Colon (tissue), 2 donors: Measurements from ENCODE around the gene DAPK2.
"Not testable (repeated sequence)": the region's sequence is repeated elsewhere in the genome, so short reads cannot be mapped to it uniquely, and the experiment has no call there.

Source experiments
- FAIRE-seq: peaks from 2 replicates; lab custom pipeline; 2012; peaks lifted over from hg19 to GRCh38; lab: Jason Lieb, UNC
- donor health status: control.
- donor health status: control.

Gene DAPK2

DNA sequence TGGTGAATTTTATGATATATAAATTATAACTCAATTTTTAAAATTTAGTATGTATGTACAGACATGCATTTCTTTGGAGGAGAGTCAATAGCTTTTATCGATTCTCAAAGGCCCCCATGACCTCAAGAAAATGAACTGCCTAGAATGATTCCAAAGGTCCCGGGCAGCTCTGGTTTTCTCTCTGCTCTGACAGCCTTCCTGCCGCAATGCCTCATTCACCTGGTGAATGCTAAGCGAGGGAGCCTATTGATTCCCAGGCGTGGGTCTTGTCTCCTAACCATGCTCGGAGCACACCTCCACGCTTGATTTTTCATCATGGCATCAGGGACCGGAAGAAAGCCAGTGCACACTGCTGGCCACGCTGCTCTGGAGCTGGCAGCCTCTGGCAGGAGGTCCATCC lies 132.9 kb downstream of the DAPK2 start:
- no peak for FAIRE-seq

DNA sequence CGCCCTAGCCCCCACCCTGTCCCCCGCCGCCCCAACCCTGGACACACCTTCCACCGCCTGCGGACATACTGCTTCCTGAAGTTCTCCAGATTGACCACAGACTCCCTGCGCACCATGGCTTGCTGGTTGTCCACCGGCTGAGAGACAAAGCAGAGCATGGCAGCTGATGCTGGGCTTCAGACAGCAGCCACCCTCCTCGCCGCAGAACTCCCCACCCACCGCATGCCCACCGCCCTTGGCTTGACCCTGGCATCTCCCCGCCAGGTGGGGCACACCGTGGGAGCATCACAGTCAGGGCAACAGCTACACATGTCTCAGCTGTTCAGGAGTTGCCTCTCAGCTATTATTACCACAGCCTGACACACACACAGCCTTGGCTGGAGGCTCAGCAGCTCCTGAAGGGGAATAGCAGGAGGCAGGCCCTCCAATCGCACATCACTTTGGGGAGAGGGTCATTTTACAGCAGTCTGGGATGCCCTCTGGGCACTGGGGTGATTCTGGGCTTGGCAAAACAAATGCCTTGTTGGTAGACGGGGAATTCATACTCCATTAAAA lies 134.1 kb downstream of the DAPK2 start:
- no peak for FAIRE-seq

DNA sequence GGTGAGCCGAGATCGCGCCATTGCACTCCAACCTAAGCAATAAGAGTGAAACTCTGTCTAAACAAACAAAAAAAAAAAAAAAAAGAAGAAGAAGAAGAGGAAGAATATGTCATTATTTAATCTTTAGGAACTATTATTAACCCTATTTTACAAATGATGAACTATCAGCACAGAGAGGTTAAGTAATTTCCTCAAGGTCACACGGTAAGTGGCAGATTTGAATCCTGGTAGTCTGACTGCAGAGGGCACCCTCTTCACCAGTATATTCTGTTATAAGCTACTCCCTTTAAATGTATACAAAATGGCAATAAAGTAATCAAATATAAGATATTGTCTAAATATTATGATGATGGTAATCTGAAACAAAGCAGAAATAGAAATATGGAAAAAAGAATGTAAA lies 135.1 kb downstream of the DAPK2 start:
- FAIRE-seq: no peak

DNA sequence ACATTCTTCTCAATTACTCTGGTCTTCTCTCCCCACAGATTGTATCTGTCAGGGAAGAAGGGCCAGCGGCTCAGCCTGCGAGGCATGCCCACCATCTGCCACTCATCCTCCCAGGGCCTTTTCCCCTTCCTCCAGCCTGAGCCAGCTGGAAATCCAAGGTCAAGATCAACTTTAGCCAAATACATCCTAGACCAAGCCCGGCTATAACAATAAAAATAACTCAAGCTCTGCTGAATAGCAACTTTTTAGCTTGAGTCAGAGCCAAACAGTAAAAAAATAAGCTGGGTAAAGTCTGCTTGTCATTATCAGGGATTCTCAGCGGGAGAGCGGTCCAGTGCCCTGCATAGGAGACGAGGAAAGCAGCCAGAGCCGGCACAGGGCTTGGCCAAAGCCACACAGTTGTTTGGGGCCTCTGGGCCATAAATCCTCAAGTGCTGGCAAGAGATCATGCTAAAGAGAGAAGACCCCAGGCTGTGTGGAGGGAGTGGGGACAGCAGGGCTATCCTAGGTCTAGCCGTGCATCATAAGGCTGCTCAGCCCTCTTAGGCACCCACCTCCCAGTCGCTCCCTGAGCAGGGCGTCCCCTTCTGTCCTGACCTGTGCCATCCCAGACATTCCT lies 136.4 kb downstream of the DAPK2 start:
- FAIRE-seq: no peak

DNA sequence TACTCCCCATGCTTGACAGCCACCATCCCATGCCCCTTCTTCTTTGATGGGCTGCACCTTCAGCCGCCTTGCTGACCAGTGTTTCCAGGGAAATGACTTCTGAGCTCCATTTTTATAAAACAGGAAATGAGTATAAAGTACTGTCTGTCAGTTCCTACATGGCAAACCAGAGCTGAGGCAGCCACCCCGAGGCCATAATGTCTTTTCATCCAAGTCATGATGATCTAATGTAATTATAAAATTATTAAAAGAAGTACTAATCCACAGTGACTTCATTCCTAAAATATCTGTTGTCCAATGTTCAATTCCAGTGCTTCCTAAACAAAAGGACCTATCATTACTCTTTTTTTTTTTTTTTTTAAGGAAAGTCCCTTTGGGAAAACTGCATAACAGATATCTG lies 137.3 kb downstream of the DAPK2 start:
- FAIRE-seq: no peak

- FAIRE-seq: no peak
Observed at GRCh38 chr15:63908281-63908680, 138.0 kb downstream of the DAPK2 start.

DNA sequence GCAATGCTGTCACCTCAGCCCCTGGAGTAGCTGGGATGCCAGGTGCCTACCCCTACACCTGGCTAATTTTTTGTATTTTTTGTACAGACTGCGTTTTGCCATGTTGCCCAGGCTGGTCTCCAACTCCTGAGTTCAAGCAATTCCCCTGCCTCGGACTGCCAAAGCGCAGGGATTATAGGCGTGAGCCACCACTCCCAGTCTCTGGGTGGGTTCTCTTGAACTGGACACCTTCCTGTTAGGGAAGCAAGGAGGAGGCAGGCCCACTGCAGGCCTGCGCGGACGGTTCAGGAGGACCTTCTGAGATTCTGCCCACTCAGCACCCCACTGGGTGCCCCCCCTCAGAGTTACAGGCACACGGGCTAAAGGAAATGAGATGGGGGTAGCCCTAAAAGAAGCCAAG lies 138.8 kb downstream of the DAPK2 start:
- no peak for FAIRE-seq

- no peak for FAIRE-seq
Observed at GRCh38 chr15:63906266-63906584, 140.1 kb downstream of the DAPK2 start.

DNA sequence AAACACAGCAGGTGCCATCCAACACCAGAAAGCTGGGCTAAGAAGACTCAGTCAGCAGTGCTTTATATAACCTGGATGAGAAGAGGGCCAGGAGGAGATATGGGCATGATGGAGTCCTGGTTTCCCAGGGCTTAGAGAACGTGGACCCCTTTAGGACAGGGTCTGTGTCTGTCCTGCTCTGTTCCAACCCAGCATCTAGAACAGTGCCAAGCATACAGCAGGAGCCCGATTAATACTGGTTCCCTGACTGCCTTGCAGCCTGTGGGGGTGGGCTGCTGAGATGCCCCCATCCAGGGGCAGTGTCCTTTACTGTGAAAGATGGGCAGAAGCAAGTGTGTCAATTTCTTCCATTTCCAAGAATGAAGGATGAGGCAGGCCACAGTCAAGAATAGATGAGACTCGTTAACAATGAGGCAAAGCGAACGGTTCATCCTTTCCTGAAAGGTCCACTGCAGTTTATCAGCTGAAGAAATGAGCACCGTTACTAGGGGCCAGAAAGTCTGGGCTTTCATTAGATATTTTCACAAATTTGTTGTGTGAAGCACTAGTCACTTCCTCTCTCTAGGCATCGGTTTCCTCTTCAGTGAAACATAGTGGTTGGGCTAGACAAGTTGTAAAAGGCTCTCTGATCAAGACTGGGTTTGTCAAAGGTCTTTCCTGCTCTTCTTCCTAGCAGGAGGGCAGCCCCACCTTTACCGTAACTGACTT lies 140.6 kb downstream of the DAPK2 start:
- FAIRE-seq: no peak

DNA sequence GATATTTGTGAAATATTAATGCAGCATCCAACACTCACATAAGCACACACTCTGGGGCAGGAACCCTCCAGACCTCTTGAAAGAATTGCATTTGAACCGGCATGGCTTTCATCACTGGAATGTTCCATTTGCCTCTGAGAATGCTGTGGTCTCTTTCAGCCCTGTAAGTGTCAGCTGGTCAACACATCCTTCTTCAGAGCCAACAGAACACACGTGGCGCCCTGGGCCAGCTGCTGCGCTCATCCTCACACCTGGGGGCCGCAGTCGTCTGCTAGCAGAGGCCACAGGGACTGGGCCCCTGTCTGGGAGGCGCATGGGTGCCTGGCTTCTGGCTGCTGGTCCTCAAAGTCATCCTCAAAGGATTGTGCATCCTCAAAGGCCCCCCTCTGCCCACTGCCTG lies 141.2 kb downstream of the DAPK2 start:
- FAIRE-seq: no peak

- no peak for FAIRE-seq
Observed at GRCh38 chr15:63904042-63904441, 142.2 kb downstream of the DAPK2 start.

GRCh38 chr15:63902671-63903035 lies 143.6 kb downstream of the DAPK2 start:
- FAIRE-seq: no peak

DNA sequence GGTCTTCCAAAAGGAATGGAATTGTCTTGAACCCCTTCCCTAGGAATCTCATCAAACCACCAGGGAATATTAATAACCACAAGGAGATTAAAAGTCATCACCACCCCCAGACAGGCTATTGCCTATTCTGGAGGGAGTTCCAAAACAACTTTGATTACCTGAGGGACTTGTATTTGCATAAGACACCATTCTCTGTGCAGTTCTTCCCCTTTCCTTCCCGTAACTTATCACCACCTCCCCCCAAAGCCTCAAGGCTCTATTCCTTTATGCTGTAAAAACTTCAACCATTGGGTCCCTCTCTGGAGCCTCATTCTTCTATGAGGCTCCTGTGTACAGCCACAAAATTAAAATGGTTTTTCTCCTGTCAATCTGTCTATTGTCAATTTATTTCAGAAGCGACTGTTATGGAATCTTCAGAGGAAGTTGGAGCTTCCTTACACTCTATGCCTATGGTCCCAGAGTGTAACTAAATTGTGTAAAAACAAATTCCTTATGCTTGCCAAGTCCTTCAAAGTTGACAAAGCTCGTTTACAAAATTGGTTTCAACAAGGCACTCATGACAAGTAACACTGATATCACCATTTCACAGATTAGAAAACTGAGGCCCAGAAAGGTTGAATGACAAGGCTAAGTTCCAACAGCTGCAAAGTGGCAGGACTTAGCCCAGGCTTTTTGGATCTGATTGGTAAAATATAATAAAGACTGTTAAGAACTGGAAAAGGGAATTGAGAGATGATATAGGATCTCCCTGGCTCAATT lies 144.2 kb downstream of the DAPK2 start:
- FAIRE-seq: no peak

GRCh38 chr15:63900306-63900705 lies 146.0 kb downstream of the DAPK2 start:
- no peak for FAIRE-seq

DNA sequence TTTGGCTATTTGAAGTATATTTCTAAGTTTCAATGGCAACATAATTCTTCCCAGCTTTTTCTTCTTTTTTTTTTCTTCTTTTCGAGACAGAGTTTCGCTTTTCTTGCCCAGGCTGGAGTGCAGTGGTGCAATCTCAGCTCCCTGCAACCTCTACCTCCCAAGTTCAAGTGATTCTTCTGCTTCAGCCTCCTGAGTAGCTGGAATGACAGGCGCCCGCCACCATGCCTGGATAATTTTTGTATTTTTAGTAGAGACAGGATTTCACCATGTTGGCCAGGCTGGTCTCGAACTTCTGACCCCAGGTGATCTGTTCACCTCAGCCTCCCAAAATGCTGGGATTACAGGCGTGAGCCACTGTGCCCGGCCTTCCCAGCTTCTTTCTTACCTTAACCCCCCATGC lies 146.7 kb downstream of the DAPK2 start:
- FAIRE-seq: not testable (repeated sequence)

- no peak for FAIRE-seq
Observed at GRCh38 chr15:63899193-63899592, 147.1 kb downstream of the DAPK2 start.

- FAIRE-seq: no peak
Observed at GRCh38 chr15:63896336-63897115, 149.8 kb downstream of the DAPK2 start.

- no peak for FAIRE-seq
Observed at GRCh38 chr15:63895787-63896218, 150.5 kb downstream of the DAPK2 start.

- FAIRE-seq: no peak
Observed at GRCh38 chr15:63895194-63895593, 151.1 kb downstream of the DAPK2 start.

- no peak for FAIRE-seq
Observed at GRCh38 chr15:63894662-63894949, 151.7 kb downstream of the DAPK2 start.

DNA sequence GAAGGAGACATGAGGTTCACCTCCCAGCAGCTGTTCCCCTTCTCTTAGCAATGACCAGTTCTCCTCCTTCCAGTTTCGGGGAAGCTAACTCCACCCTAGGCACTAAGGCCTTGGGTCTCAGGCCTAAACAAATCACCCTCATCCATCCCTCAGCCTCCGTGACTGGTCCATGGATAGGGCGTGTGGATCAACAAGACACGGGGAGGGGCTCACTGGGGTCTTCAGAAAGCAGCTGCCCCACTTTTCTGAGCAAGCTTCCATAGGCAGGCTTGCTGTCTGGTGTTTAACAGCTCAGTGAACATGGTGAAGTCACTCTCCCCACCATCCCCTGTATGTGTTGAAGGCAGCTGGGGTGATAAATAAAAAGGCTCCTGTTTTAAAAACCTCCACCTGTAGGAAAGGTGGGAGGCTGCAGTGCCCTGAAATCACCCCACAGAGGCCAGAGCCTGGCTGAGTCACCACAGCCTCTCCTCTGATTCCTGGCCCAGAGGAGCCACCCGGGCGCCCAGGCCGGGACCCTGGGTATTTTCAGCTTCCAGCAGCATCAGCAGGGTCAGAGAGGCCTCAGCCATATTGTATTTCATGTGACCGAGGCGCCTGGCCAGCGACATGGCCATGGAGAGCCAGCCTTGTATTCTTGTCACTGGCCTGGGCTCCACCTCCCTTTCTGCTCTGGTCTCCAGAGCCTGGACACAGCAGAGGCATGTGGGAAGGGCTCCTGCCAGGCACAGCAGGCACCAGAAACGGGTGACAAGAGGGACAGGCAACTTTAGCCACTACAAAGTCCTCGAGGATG lies 152.2 kb downstream of the DAPK2 start:
- no peak for FAIRE-seq
